ENCODE measurements around the gene CRADD. TPM values are rescaled to one million over a fixed set of nuclear protein-coding genes. Genes with fewer than 3 reads are reported as not detected.

Gene CRADD
- total RNA-seq, 1 experiment from 2014 or later, result 7.6 TPM

- peaks cover 2 to 3% of the 10 kb centered on the region in 2 experiments; a peak in 3 of 5 replicates for H3K9me3 Mint-ChIP-seq
- H2BK20ac ChIP-seq (ENCODE audit: low read depth, low read length, poor library complexity, severe bottlenecking), result no peak overlapping the region
- no peak overlapping the region for H3T11ph ChIP-seq (ENCODE audit: low read length)
- H3K27ac ChIP-seq (ENCODE audit: insufficient read length, low read depth, low read length), result no peak overlapping the region
- no peaks in the 10 kb centered on the region for H3K23me2 ChIP-seq (ENCODE audit: insufficient read length, low read depth, low read length, poor library complexity, severe bottlenecking)
- no peaks in the 10 kb centered on the region; a peak in 1 of 7 replicates for H3K36me3 Mint-ChIP-seq (ENCODE audit: insufficient read depth in 1 of 3, low read depth in 3 of 3)
- no peak overlapping the region for H2BK12ac ChIP-seq (ENCODE audit: insufficient read length, low read depth, low read length)
- H3K9ac ChIP-seq (ENCODE audit: extremely low read depth, insufficient read length, low read length), result no peak overlapping the region
- H2AK5ac ChIP-seq (ENCODE audit: insufficient read length, low read length), result no peak overlapping the region
- H3K4ac ChIP-seq (ENCODE audit: low read depth, low read length), result no peak overlapping the region
- no peak overlapping the region for H2AFZ ChIP-seq (ENCODE audit: low read length)
- H3K27ac Mint-ChIP-seq, result no peak overlapping the region
- no peak overlapping the region for H3K56ac ChIP-seq (ENCODE audit: insufficient read length, low read depth, low read length)
- no peaks in the 10 kb centered on the region for H3K27me3 ChIP-seq (ENCODE audit: insufficient read depth, low read length)
- no peak overlapping the region for H3K14ac ChIP-seq (ENCODE audit: insufficient read depth, low read length)
- no peaks in the 10 kb centered on the region for H4K20me1 ChIP-seq (ENCODE audit: control insufficient read depth, insufficient read depth, insufficient read length)
- H4K5ac ChIP-seq (ENCODE audit: insufficient read length, low read depth, low read length), result no peak overlapping the region
- H3K27me3 Mint-ChIP-seq (ENCODE audit: low read depth), result no peaks in the 10 kb centered on the region; the same call in 1 of the 2 replicates
- H3K79me1 ChIP-seq (ENCODE audit: insufficient read depth, low read depth, low read length, poor library complexity, severe bottlenecking), result no peaks in the 10 kb centered on the region
- no peak overlapping the region for H3K23ac ChIP-seq (ENCODE audit: insufficient read length, low read depth, low read length)
- no peak overlapping the region for H4K91ac ChIP-seq (ENCODE audit: insufficient read length, low read depth, low read length)
- no peaks in the 10 kb centered on the region for H3K79me2 ChIP-seq (ENCODE audit: insufficient read depth, low read length)
- H4K8ac ChIP-seq (replicated peaks; ENCODE audit: insufficient read length, low read depth, low read length), result no peak overlapping the region
- no peak for TF ChIP-seq CTCF (conservative IDR thresholded peaks at IDR 0.05)
- H3K4me1 ChIP-seq (ENCODE audit: insufficient read depth, low read length), result no peaks in the 10 kb centered on the region
- H3K9me3 ChIP-seq (ENCODE audit: control insufficient read depth, low read depth, low read length), result no peaks in the 10 kb centered on the region
- no peak overlapping the region for H2BK5ac ChIP-seq (ENCODE audit: insufficient read length, low read length)
- no CpG with 5 or more reads among the region's 1 CpG for WGBS (ENCODE audit: extremely low coverage, insufficient read length, low lambda C conversion rate)
- H3K4me3 Mint-ChIP-seq, result no peak overlapping the region
- H3K4me2 ChIP-seq (ENCODE audit: insufficient read depth, insufficient read length, low read length), result no peak overlapping the region
- no peak overlapping the region for H2BK15ac ChIP-seq (ENCODE audit: low read depth, low read length)
- no peak for DNase-seq
- no peak overlapping the region for H3K18ac ChIP-seq (ENCODE audit: insufficient read length, low read depth, low read length)
- no peak overlapping the region for H2BK120ac ChIP-seq (ENCODE audit: low read depth, low read length, poor library complexity, severe bottlenecking)
- peaks cover 3 to 7% of the 10 kb centered on the region in 2 experiments; a peak in 3 of 4 replicates for H3K4me1 Mint-ChIP-seq
Measured at GRCh38 chr12:93880853-93881522, 203.8 kb downstream of the CRADD start.

Measured in H9 (cell line).